Tibial nerve (tissue), 3 donors: ENCODE measurements around the gene PAQR6.

Experiments
- CTCF ChIP-seq, 5 experiments: fragments of 200-600 bp in 3 of 5; fragments of 450-650 bp in 2 of 5; sonication (generic) in 3 of 5; IDR thresholded peaks; one replicate each; pipeline ENCODE4 v1.5.1; 2016 to 2019; ENCODE audit warnings: antibody characterized with exemption in 5 of 5, mild to moderate bottlenecking in 3 of 5, moderate library complexity in 2 of 5
- POLR2A ChIP-seq, 2 donors: fragments of 450-650 bp; IDR thresholded peaks; one replicate each; pipeline ENCODE4 v1.6.1; 2017; ENCODE audit warnings: antibody characterized with exemption in 2 of 2, mild to moderate bottlenecking in 2 of 2, moderate library complexity in 2 of 2

GRCh38 chr1:156295391-156295947 is 47.6 kb upstream of the PAQR6 start, which contains the start of gene GLMP:
- no peak for TF ChIP-seq CTCF (IDR thresholded peaks at IDR 0.05)
- no peak for TF ChIP-seq POLR2A (IDR thresholded peaks at IDR 0.05)
